Activated CD8-positive, alpha-beta memory T cell treated with anti-CD3 and anti-CD28 coated beads, Interleukin-2, amount 50 U/mL, for 24 hours (primary cell): ENCODE data around the gene LARP7.
"Not testable (repeated sequence)": the region's sequence is repeated elsewhere in the genome, so short reads cannot be mapped to it uniquely, and the experiment has no call there.

Experiments used
- DNase-seq: peaks from one replicate; pipeline ENCODE4 v3.0.0-alpha.2; 2020; ENCODE audit errors: extremely low read depth

LARP7 gene

GRCh38 chr4:112650332-112650731, 13.4 kb downstream of the LARP7 start:
- DNase-seq, result no peak

- DNase-seq, result no peak
Measured at GRCh38 chr4:112651641-112652040, 14.7 kb downstream of the LARP7 start.

- no peak for DNase-seq
Measured at GRCh38 chr4:112652216-112652615, 15.3 kb downstream of the LARP7 start.

- no peak for DNase-seq
Measured at GRCh38 chr4:112655270-112655669, 18.3 kb downstream of the LARP7 start.

GRCh38 chr4:112656115-112656514, 19.2 kb downstream of the LARP7 start:
- DNase-seq, result not testable (repeated sequence)

- no peak for DNase-seq
Measured at GRCh38 chr4:112664611-112665010, 27.7 kb downstream of the LARP7 start.

- no peak for DNase-seq
Measured at GRCh38 chr4:112668131-112668530, 31.2 kb downstream of the LARP7 start.

GRCh38 chr4:112673076-112673475, 36.1 kb downstream of the LARP7 start:
- DNase-seq, result no peak

- DNase-seq, result no peak
Measured at GRCh38 chr4:112673686-112674085, 36.7 kb downstream of the LARP7 start.

GRCh38 chr4:112674376-112674775, 37.4 kb downstream of the LARP7 start:
- no peak for DNase-seq

GRCh38 chr4:112677519-112678091, 40.7 kb downstream of the LARP7 start:
- no peak for DNase-seq

- DNase-seq, result no peak
Measured at GRCh38 chr4:112680996-112681395, 44.1 kb downstream of the LARP7 start.

- no peak for DNase-seq
Measured at GRCh38 chr4:112693507-112693906, 56.6 kb downstream of the LARP7 start.

GRCh38 chr4:112700679-112701078, 63.7 kb downstream of the LARP7 start:
- no peak for DNase-seq

- no peak for DNase-seq
Measured at GRCh38 chr4:112702892-112703291, 65.9 kb downstream of the LARP7 start.

- DNase-seq, result no peak
Measured at GRCh38 chr4:112704322-112704721, 67.4 kb downstream of the LARP7 start.

GRCh38 chr4:112704991-112705845, 68.3 kb downstream of the LARP7 start:
- DNase-seq, result no peak

GRCh38 chr4:112705891-112706839, 69.2 kb downstream of the LARP7 start:
- DNase-seq, result not testable (repeated sequence)

GRCh38 chr4:112706840-112707207, 69.9 kb downstream of the LARP7 start:
- DNase-seq, result no peak
